Progenitor cell of endocrine pancreas (in vitro differentiated cells): ENCODE measurements around the gene CPNE4. TPM values are rescaled to one million over a fixed set of nuclear protein-coding genes. Genes with fewer than 3 reads are reported as not detected.

ENCODE experiments used
- DNase-seq: peaks from one replicate; pipeline ENCODE4 v3.0.0; 2021; ENCODE audit warnings: low spot score; ENCODE audit not compliant: unreplicated experiment
- H3K27ac Mint-ChIP-seq: 2 replicates; pipeline ENCODE4 v1.8.0; 2021; ENCODE audit warnings: mild to moderate bottlenecking, moderate library complexity, mixed read lengths
- H3K27me3 Mint-ChIP-seq: 2 replicates; pipeline ENCODE4 v1.8.0; 2021; ENCODE audit warnings: mixed read lengths
- H3K36me3 Mint-ChIP-seq: 2 replicates; pipeline ENCODE4 v1.8.0; 2022; ENCODE audit warnings: mixed read lengths; ENCODE audit not compliant: insufficient read depth
- H3K4me1 Mint-ChIP-seq: 2 replicates; pipeline ENCODE4 v1.8.0; 2021; ENCODE audit warnings: low read depth, mixed read lengths
- H3K4me3 Mint-ChIP-seq: 2 replicates; pipeline ENCODE4 v1.8.0; 2021; ENCODE audit warnings: low read depth, mild to moderate bottlenecking, moderate library complexity, mixed read lengths
- H3K9me3 Mint-ChIP-seq: 2 replicates; pipeline ENCODE4 v1.8.0; 2021; ENCODE audit warnings: low read depth, mixed read lengths
- total RNA-seq: library from RNA; stranded (reverse); gene quantifications from 2 replicates; pipeline ENCODE4 v1.2.1, GENCODE V29; 2021
- TF ChIP-seq, protein P1 (sequence below): fragments of 200-600 bp; sonication (generic); IDR thresholded peaks from one replicate; pipeline ENCODE4 v1.5.0; 2021; ENCODE audit warnings: antibody characterized with exemption, mild to moderate bottlenecking; ENCODE audit not compliant: unreplicated experiment

CPNE4 gene
- total RNA-seq, 1 donor from 2014 or later, result 5.5 TPM

DNA sequence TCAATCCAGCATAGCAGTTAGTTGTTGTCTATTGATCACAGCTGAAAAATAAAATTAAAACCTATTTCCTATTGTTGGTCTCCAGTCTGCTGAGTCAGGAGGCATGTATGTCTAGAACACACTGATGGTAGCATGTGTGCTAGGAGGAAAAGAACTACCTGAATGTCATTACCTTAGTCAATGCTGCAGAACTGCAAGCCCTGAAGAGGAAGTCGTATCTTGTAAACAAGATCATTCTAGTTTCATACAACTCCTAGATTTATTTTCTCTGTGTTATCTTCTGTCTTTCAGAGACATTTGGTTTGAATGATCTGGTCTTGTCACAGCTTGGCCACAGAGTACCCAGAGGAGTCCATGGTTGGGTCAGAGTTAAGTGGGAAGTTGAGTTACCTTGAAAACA is 422.1 kb downstream of the CPNE4 start:
- no peaks in the 10 kb centered on the region for H3K36me3 Mint-ChIP-seq
- H3K27me3 Mint-ChIP-seq, result peaks cover 7% of the 10 kb centered on the region
- no peak overlapping the region for H3K27ac Mint-ChIP-seq
- no peak for DNase-seq
- no peaks in the 10 kb centered on the region for H3K4me1 Mint-ChIP-seq
- H3K4me3 Mint-ChIP-seq, result no peak overlapping the region
- TF ChIP-seq, protein P1, sequence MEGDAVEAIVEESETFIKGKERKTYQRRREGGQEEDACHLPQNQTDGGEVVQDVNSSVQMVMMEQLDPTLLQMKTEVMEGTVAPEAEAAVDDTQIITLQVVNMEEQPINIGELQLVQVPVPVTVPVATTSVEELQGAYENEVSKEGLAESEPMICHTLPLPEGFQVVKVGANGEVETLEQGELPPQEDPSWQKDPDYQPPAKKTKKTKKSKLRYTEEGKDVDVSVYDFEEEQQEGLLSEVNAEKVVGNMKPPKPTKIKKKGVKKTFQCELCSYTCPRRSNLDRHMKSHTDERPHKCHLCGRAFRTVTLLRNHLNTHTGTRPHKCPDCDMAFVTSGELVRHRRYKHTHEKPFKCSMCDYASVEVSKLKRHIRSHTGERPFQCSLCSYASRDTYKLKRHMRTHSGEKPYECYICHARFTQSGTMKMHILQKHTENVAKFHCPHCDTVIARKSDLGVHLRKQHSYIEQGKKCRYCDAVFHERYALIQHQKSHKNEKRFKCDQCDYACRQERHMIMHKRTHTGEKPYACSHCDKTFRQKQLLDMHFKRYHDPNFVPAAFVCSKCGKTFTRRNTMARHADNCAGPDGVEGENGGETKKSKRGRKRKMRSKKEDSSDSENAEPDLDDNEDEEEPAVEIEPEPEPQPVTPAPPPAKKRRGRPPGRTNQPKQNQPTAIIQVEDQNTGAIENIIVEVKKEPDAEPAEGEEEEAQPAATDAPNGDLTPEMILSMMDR, result no peak
- H3K9me3 Mint-ChIP-seq, result no peaks in the 10 kb centered on the region

DNA sequence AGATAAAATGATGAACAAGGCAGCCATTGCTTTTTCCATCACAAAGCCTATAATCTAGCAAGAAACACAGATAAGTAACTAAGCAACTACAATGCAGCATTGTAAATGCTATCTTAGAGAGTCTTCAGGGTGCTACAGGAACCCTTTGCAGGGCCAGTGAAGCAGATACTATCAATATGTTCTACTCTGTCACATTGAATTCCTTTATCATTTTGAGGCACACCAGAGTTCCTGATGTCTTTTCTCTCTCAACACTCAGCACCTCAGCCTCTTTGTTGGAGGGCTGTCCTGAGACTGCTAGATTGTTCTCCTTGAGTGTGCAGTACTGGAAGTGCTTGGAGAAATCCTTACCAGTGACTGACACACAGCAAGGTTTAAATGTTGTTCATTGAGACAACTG is 424.6 kb downstream of the CPNE4 start:
- Mint-ChIP-seq H3K36me3 (no peaks in the 10 kb centered on the region), H3K4me3 (no peak overlapping the region), H3K27me3 (peaks cover 4% of the 10 kb centered on the region), H3K4me1 (no peaks in the 10 kb centered on the region), H3K9me3 (no peaks in the 10 kb centered on the region), H3K27ac (no peak overlapping the region)
- DNase-seq, result no peak
- TF ChIP-seq, protein P1, result no peak

- H3K4me1 Mint-ChIP-seq, result no peaks in the 10 kb centered on the region
- H3K4me3 Mint-ChIP-seq, result no peak overlapping the region
- TF ChIP-seq, protein P1, result no peak
- H3K27me3 Mint-ChIP-seq, result peaks cover 4% of the 10 kb centered on the region
- H3K9me3 Mint-ChIP-seq, result no peaks in the 10 kb centered on the region
- no peak overlapping the region for H3K27ac Mint-ChIP-seq
- H3K36me3 Mint-ChIP-seq, result no peaks in the 10 kb centered on the region
- no peak for DNase-seq
Measured at GRCh38 chr3:131608741-131609140, 426.1 kb downstream of the CPNE4 start.

- H3K27me3 Mint-ChIP-seq, result peaks cover 4% of the 10 kb centered on the region
- no peak for DNase-seq
Measured at GRCh38 chr3:131608296-131608695, 426.5 kb downstream of the CPNE4 start.

DNA sequence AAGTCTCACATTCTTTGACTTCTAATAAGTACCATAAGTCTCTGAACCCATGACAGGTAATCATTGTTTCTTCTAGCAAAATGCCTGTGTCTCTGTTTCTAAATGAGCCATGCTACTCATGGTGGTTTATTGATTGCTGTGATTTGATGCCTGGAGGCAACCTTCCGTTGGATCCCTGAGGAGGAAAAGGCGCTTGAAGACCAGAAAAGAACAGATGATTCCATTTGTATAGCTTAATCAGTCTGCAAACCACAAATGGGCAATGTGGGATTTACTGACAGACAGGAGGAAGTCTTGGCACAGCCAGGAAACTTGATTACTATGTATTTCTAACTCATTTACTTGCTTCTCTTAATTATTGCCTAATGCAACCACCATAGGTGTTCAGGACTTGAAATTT is 428.9 kb downstream of the CPNE4 start:
- no peaks in the 10 kb centered on the region for H3K4me1 Mint-ChIP-seq
- TF ChIP-seq, protein P1, result no peak
- peaks cover 4% of the 10 kb centered on the region for H3K27me3 Mint-ChIP-seq
- H3K4me3 Mint-ChIP-seq, result no peak overlapping the region
- H3K27ac Mint-ChIP-seq, result no peak overlapping the region
- no peak for DNase-seq
- no peaks in the 10 kb centered on the region for H3K9me3 Mint-ChIP-seq
- H3K36me3 Mint-ChIP-seq, result no peaks in the 10 kb centered on the region

More at GRCh38 chr3:131608296-131608695, 426.5 kb downstream of the CPNE4 start:
- Mint-ChIP-seq H3K4me1 (no peaks in the 10 kb centered on the region), H3K9me3 (no peaks in the 10 kb centered on the region), H3K36me3 (no peaks in the 10 kb centered on the region), H3K4me3 (no peak overlapping the region), H3K27ac (no peak overlapping the region)
- TF ChIP-seq, protein P1, result no peak
